K562 (cell line): Measurements from ENCODE around the gene PBX2. TPM values are rescaled to one million over a fixed set of nuclear protein-coding genes. Genes with fewer than 3 reads are reported as not detected.

Experiments used
- BHLHE40 ChIP-seq: IDR thresholded peaks from 2 replicates; pipeline ENCODE4 v1.6.1; 2011; ENCODE audit warnings: low read length, improper control_type of control experiment
- ELF2 ChIP-seq: fragments of 250-450 bp; sonication (Bioruptor Pico); IDR thresholded peaks from 2 replicates; pipeline ENCODE4 v1.5.0; 2021; ENCODE audit warnings: mild to moderate bottlenecking
- PKNOX1 ChIP-seq: fragments of 450-650 bp; IDR thresholded peaks from 2 replicates; pipeline ENCODE4 v1.6.1; 2016
- POU5F1 ChIP-seq: fragments of 150-350 bp; IDR thresholded peaks from 2 replicates; pipeline ENCODE4 v1.6.1; 2014; ENCODE audit warnings: borderline replicate concordance, low read length, low read depth, mild to moderate bottlenecking; ENCODE audit not compliant: partially characterized antibody
- SMARCA4 ChIP-seq: fragments of 450-650 bp; IDR thresholded peaks from 2 replicates; pipeline ENCODE4 v1.6.1; 2016
- SMARCE1 ChIP-seq: fragments of 450-650 bp; IDR thresholded peaks from 2 replicates; pipeline ENCODE4 v1.7.1; 2016; ENCODE audit warnings: mild to moderate bottlenecking
- polyA plus RNA-seq, 8 experiments: library from polyadenylated mRNA; depleted of rRNA in 4 of 8; stranded (reverse) in 5 of 8; unstranded in 3 of 8; fragments of >200 nt; fragmentation: Nextera tagmentation in 2 of 8; fragmentation: Illumina TruSeq in 1 of 8; extraction: Ambion mirVana in 2 of 8; extraction: Trizol in 1 of 8; gene quantifications; 2 replicates each; pipeline versions ENCODE4 v1.2.1 to v1.2.3, GENCODE V29; 2011 to 2014; ENCODE audit warnings: inconsistent platforms in 1 of 8, missing spikeins in 1 of 8
- total RNA-seq, 7 experiments: library from RNA; depleted of rRNA in 6 of 7; stranded (reverse); fragments of >200 nt in 6 of 7; fragmentation: Illumina TruSeq in 2 of 7; extraction: Trizol in 2 of 7; gene quantifications; 2 replicates each; pipeline versions ENCODE4 v1.2.1 to v1.2.3, GENCODE V29; 2011 to 2021; ENCODE audit warnings: low replicate concordance in 1 of 7
- TF ChIP-seq, protein P1 (sequence below), 2 experiments: fragments of 450-650 bp; conservative IDR thresholded peaks; 2 replicates each; pipeline ENCODE4 v1.6.1; 2017; ENCODE audit warnings: mild to moderate bottlenecking in 2 of 2, moderate library complexity in 2 of 2

The PBX2 gene
- total and polyA plus RNA-seq, 9 of the 15 experiments (the other 6 are each of a cell fraction or from before 2014, with no cell fraction given), result 1.9 to 134 (median 62.5) TPM

- TF ChIP-seq BHLHE40, result no peak
- no peak for TF ChIP-seq ELF2 (CRISPR knock-in tag)
- TF ChIP-seq POU5F1, result no peak
- TF ChIP-seq, protein P1, sequence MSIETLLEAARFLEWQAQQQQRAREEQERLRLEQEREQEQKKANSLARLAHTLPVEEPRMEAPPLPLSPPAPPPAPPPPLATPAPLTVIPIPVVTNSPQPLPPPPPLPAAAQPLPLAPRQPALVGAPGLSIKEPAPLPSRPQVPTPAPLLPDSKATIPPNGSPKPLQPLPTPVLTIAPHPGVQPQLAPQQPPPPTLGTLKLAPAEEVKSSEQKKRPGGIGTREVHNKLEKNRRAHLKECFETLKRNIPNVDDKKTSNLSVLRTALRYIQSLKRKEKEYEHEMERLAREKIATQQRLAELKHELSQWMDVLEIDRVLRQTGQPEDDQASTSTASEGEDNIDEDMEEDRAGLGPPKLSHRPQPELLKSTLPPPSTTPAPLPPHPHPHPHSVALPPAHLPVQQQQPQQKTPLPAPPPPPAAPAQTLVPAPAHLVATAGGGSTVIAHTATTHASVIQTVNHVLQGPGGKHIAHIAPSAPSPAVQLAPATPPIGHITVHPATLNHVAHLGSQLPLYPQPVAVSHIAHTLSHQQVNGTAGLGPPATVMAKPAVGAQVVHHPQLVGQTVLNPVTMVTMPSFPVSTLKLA (conservative IDR thresholded peaks at IDR 0.05), result peak; percentile 48 to 80; a peak in 3 of 4 replicates
- peak; percentile 9; the same call in 1 of the 2 replicates for TF ChIP-seq SMARCA4
- peak; percentile 22; the same call in 1 of the 2 replicates for TF ChIP-seq SMARCE1
- no peak for TF ChIP-seq PKNOX1
These were observed 1.5 kb downstream of the PBX2 start (continued) for GRCh38 chr6:32188381-32189068.
